GM18498 (cell line): ENCODE data around the gene CASP9.

Experiments
- ATAC-seq: cut with Tn5 transposase; IDR thresholded peaks from one replicate; pipeline ENCODE4 v1.9.1; 2021; ENCODE audit warnings: mild to moderate bottlenecking, moderate library complexity; ENCODE audit not compliant: unreplicated experiment

Gene CASP9

GRCh38 chr1:15524021-15524282 lies at the start of gene CASP9:
Gene CASP9, minus strand, starts transcription at chr1:15524215. Its CDS starts 15 bp downstream, at chr1:15524200.
- no peak for ATAC-seq

GRCh38 chr1:15573477-15573876 lies 49.5 kb upstream of the CASP9 start:
- no peak for ATAC-seq

- no peak for ATAC-seq
Measured at GRCh38 chr1:15571266-15571665, 47.3 kb upstream of the CASP9 start.

- no peak for ATAC-seq
Measured at GRCh38 chr1:15570861-15571260, 46.8 kb upstream of the CASP9 start.

- no peak for ATAC-seq
Measured at GRCh38 chr1:15568387-15569073, 44.5 kb upstream of the CASP9 start.

GRCh38 chr1:15559189-15559810 lies 35.3 kb upstream of the CASP9 start:
- no peak for ATAC-seq

- ATAC-seq: no peak
Measured at GRCh38 chr1:15558516-15558915, 34.5 kb upstream of the CASP9 start.

- no peak for ATAC-seq
Measured at GRCh38 chr1:15557594-15557993, 33.6 kb upstream of the CASP9 start.

GRCh38 chr1:15557008-15557407 lies 33.0 kb upstream of the CASP9 start:
- no peak for ATAC-seq

- ATAC-seq: no peak
Measured at GRCh38 chr1:15550573-15550972, 26.6 kb upstream of the CASP9 start.

- ATAC-seq: no peak
Measured at GRCh38 chr1:15546641-15547040, 22.6 kb upstream of the CASP9 start.

- ATAC-seq: no peak
Measured at GRCh38 chr1:15543589-15544568, 19.9 kb upstream of the CASP9 start.

- no peak for ATAC-seq
Measured at GRCh38 chr1:15543251-15543588, 19.2 kb upstream of the CASP9 start.

GRCh38 chr1:15542388-15543250 lies 18.6 kb upstream of the CASP9 start:
- no peak for ATAC-seq

- no peak for ATAC-seq
Measured at GRCh38 chr1:15541231-15541792, 17.3 kb upstream of the CASP9 start.

- ATAC-seq: no peak
Measured at GRCh38 chr1:15540186-15540585, 16.2 kb upstream of the CASP9 start.

- ATAC-seq: no peak
Measured at GRCh38 chr1:15538771-15539170, 14.8 kb upstream of the CASP9 start.

- ATAC-seq: no peak
Measured at GRCh38 chr1:15531682-15532081, 7.7 kb upstream of the CASP9 start.

- ATAC-seq: no peak
Measured at GRCh38 chr1:15531003-15531402, 7.0 kb upstream of the CASP9 start.

- peak; percentile 57 for ATAC-seq
Measured at GRCh38 chr1:15526490-15527339, 2.7 kb upstream of the CASP9 start, which contains the start of gene DNAJC16. Gene DNAJC16, plus strand, starts transcription at chr1:15526848. Its CDS starts 2,258 bp downstream, at chr1:15529106.
